B cell (primary cell): ENCODE measurements around the gene CORO2A. TPM values are rescaled to one million over a fixed set of nuclear protein-coding genes. Genes with fewer than 3 reads are reported as not detected.

Experiments
- ATAC-seq: fragments of 200-7000 bp; cut with Tn5 transposase; one replicate; pipeline ENCODE4 v1.10.0; 2021; ENCODE audit warnings: low read depth, mild to moderate bottlenecking, moderate number of reproducible peaks, moderate library complexity
- CTCF ChIA-PET: fragments of 350-600 bp; sonication (Branson Sonifier 250); formaldehyde crosslinking; loops from one replicate; lab custom pipeline; 2021; ENCODE audit warnings: antibody characterized with exemption, inconsistent platforms; lab: Charles Lee
- POLR2A ChIA-PET: fragments of 350-600 bp; sonication (Branson Sonifier 250); formaldehyde crosslinking; loops from one replicate; lab custom pipeline; 2021; ENCODE audit warnings: antibody characterized with exemption; lab: Charles Lee
- DNase-seq: peaks from one replicate; pipeline ENCODE4 v3.0.0; 2013
- H2AFZ ChIP-seq: 2 replicates; pipeline ENCODE4 v1.6.1; 2012; ENCODE audit warnings: mild to moderate bottlenecking, low read depth, low read length; ENCODE audit not compliant: insufficient read depth, poor library complexity, severe bottlenecking
- H3K27ac ChIP-seq, 2 donors: 1 replicate in 1 of 2; 2 replicates in 1 of 2; pipeline ENCODE4 v1.5.1; 2012 to 2013; ENCODE audit warnings: low read length in 2 of 2, mild to moderate bottlenecking in 2 of 2, moderate library complexity in 1 of 2
- H3K27me3 ChIP-seq, 4 experiments: fragments of 200-600 bp in 1 of 4; sonication (generic) in 1 of 4; replicated peaks in 1 of 4; 1 replicate in 2 of 4; 2 replicates in 2 of 4; pipeline versions ENCODE4 v1.6.1 to v1.7.0; 2013 to 2016; ENCODE audit warnings: low read length in 3 of 4, mild to moderate bottlenecking in 2 of 4, mixed read lengths in 1 of 4, moderate library complexity in 1 of 4; ENCODE audit not compliant: insufficient read depth in 4 of 4, control insufficient read depth in 3 of 4; ENCODE audit errors: control extremely low read depth in 1 of 4
- H3K36me3 ChIP-seq, 2 experiments: replicated peaks in 1 of 2; 1 replicate in 1 of 2; 2 replicates in 1 of 2; pipeline versions ENCODE4 v1.6.1 to v1.7.1; 2013; ENCODE audit warnings: low read length in 1 of 2; ENCODE audit not compliant: insufficient read depth in 2 of 2, control insufficient read depth in 1 of 2; ENCODE audit errors: control extremely low read depth in 1 of 2, extremely low read depth in 1 of 2
- H3K4me1 ChIP-seq, 2 donors: fragments of 200-600 bp in 1 of 2; sonication (generic) in 1 of 2; 1 replicate in 1 of 2; 2 replicates in 1 of 2; pipeline versions ENCODE4 v1.5.1 to v1.6.1; 2013 to 2017; ENCODE audit warnings: low read length in 2 of 2; ENCODE audit not compliant: control insufficient read depth in 2 of 2, insufficient read depth in 2 of 2
- H3K4me2 ChIP-seq: replicated peaks from 2 replicates; pipeline ENCODE3; 2012; ENCODE audit warnings: mild to moderate bottlenecking, low read depth, low read length; ENCODE audit not compliant: poor library complexity, severe bottlenecking
- H3K4me3 ChIP-seq, 5 experiments: fragments of 200-600 bp in 1 of 5; sonication (generic) in 1 of 5; 1 replicate in 3 of 5; 2 replicates in 2 of 5; pipeline versions ENCODE4 v1.5.1 to v1.7.0; 2011 to 2016; ENCODE audit warnings: low read length in 4 of 5, mild to moderate bottlenecking in 4 of 5, low read depth in 2 of 5, control low read depth in 1 of 5, moderate library complexity in 1 of 5; ENCODE audit not compliant: insufficient read depth in 1 of 5; ENCODE audit errors: control extremely low read depth in 1 of 5, extremely low read depth in 1 of 5
- H3K79me2 ChIP-seq: fragments of 200-600 bp; sonication (generic); one replicate; pipeline ENCODE4 v1.6.0; 2016; ENCODE audit warnings: low read length; ENCODE audit not compliant: control insufficient read depth, insufficient read depth
- H3K9ac ChIP-seq: fragments of 200-600 bp; sonication (generic); 2 replicates; pipeline ENCODE4 v1.6.1; 2017; ENCODE audit warnings: mild to moderate bottlenecking, low read length, moderate library complexity
- H3K9me3 ChIP-seq, 3 donors: one replicate each; pipeline versions ENCODE4 v1.6.1 to v1.7.1; 2013; ENCODE audit warnings: low read length in 2 of 3; ENCODE audit not compliant: control insufficient read depth in 2 of 3, insufficient read depth in 1 of 3; ENCODE audit errors: control extremely low read depth in 1 of 3
- H4K20me1 ChIP-seq: 2 replicates; pipeline ENCODE4 v1.6.0; 2012; ENCODE audit warnings: mild to moderate bottlenecking, low read length; ENCODE audit not compliant: insufficient read depth, control insufficient read depth, poor library complexity, severe bottlenecking
- H3K27ac Mint-ChIP-seq: one replicate; pipeline ENCODE4 v1.8.0; 2021; ENCODE audit warnings: mixed read lengths
- H3K27me3 Mint-ChIP-seq: one replicate; pipeline ENCODE4 v1.8.0; 2021; ENCODE audit warnings: mixed read lengths
- H3K4me1 Mint-ChIP-seq: one replicate; pipeline ENCODE4 v1.8.0; 2021; ENCODE audit warnings: mixed read lengths
- H3K4me3 Mint-ChIP-seq: one replicate; pipeline ENCODE4 v1.8.0; 2021; ENCODE audit warnings: mixed read lengths
- H3K9me3 Mint-ChIP-seq: one replicate; pipeline ENCODE4 v1.8.0; 2022; ENCODE audit warnings: mixed read lengths; ENCODE audit not compliant: insufficient read depth
- CTCF ChIP-seq: fragments of 200-600 bp; IDR thresholded peaks from one replicate; pipeline ENCODE4 v1.8.0; 2022; ENCODE audit warnings: antibody characterized with exemption, mild to moderate bottlenecking
- EZH2 ChIP-seq: IDR thresholded peaks from 2 replicates; pipeline ENCODE4 v1.6.1; 2012; ENCODE audit warnings: borderline replicate concordance, low read depth, mild to moderate bottlenecking, moderate library complexity, low read length; ENCODE audit not compliant: insufficient read depth, poor library complexity, severe bottlenecking
- WGBS: methylation state at CpG from one replicate; pipeline ENCODE4 v1.1.5; 2013; ENCODE audit warnings: missing lambda C conversion rate; ENCODE audit not compliant: insufficient coverage; 5-methylcytosine and 5-hydroxymethylcytosine counted together
- intact Hi-C: fragments of 100-400 bp; cut with micrococcal nuclease; formaldehyde crosslinking; loops from one replicate; pipeline ENCODE4 v1.10.0; 2022
- polyA plus RNA-seq: library from polyadenylated mRNA; depleted of rRNA; stranded (reverse); fragments of >200 nt; gene quantifications from 2 replicates; pipeline ENCODE4 v1.2.3, GENCODE V29; 2012
- total RNA-seq, 2 donors: library from RNA; stranded (reverse); fragments of 120-200 nt in 1 of 2; gene quantifications; 1 replicate in 1 of 2; 2 replicates in 1 of 2; pipeline versions ENCODE4 v1.2.3 to v1.2.4, GENCODE V29; 2013 to 2022

CORO2A gene
- total and polyA plus RNA-seq, 2 donors (not counting 1 experiment from before 2014, with no cell fraction given), result 1.1 to 2.0 TPM

GRCh38 chr9:98128316-98128715 is 64.1 kb downstream of the CORO2A start:
- H3K79me2 ChIP-seq, result no peaks in the 10 kb centered on the region
- Mint-ChIP-seq H3K4me1 (peaks cover 32% of the 10 kb centered on the region), H3K4me3 (no peak overlapping the region), H3K27me3 (no peaks in the 10 kb centered on the region), H3K9me3 (no peaks in the 10 kb centered on the region), H3K27ac (peak overlapping the region; percentile 80)
- no peaks in the 10 kb centered on the region for H3K27me3 ChIP-seq
- H4K20me1 ChIP-seq, result no peaks in the 10 kb centered on the region
- H3K9me3 ChIP-seq, result no peaks in the 10 kb centered on the region
- peak overlapping the region in 1 of 2 donors; percentile 34 for H3K27ac ChIP-seq
- TF ChIP-seq CTCF (no peak), EZH2 (no peak)
- DNase-seq (no peak), ATAC-seq (no peak)
- CTCF ChIA-PET, result interaction anchor here (1.3 to 2.5 kb wide), 4 partner anchors 9 to 54 kb away, joined by 5 to 11 read pairs (median 8); partner anchors contain the start of gene TRIM14
- POLR2A ChIA-PET, result interaction anchor here (1.0 kb wide), 1 partner anchor 9 kb away, joined by 4 read pairs; the partner anchor contains the start of gene TRIM14
- H3K4me3 ChIP-seq, result no peak overlapping the region
- peak overlapping the region; percentile 56 for H3K4me2 ChIP-seq
- H3K9ac ChIP-seq, result no peak overlapping the region
- H3K36me3 ChIP-seq, result no peaks in the 10 kb centered on the region
- H3K4me1 ChIP-seq, result peaks cover 20 to 34% of the 10 kb centered on the region in 2 donors
- WGBS, result 97% methylated on average over 16 of the region's 16 CpGs
- no peak overlapping the region for H2AFZ ChIP-seq
- intact Hi-C loops, result loop anchor here (2.0 kb wide), 1 partner anchor 20 kb away; no protein-coding TSS in a partner anchor

GRCh38 chr9:98127226-98127625 is 65.2 kb downstream of the CORO2A start:
- Mint-ChIP-seq H3K9me3 (no peaks in the 10 kb centered on the region), H3K27ac (no peak overlapping the region), H3K4me3 (no peak overlapping the region), H3K4me1 (peaks cover 29% of the 10 kb centered on the region), H3K27me3 (no peaks in the 10 kb centered on the region)
- no peaks in the 10 kb centered on the region for H4K20me1 ChIP-seq
- H3K27me3 ChIP-seq, result no peaks in the 10 kb centered on the region
- H3K27ac ChIP-seq, result no peak overlapping the region
- POLR2A ChIA-PET, result interaction anchor here (0.5 to 1.0 kb wide), 2 partner anchors 8 to 19 kb away, joined by 4 to 6 read pairs; partner anchors contain the start of gene TRIM14
- H2AFZ ChIP-seq, result no peak overlapping the region
- H3K4me3 ChIP-seq, result no peak overlapping the region
- CTCF ChIA-PET, result interaction anchor here (0.8 to 1.7 kb wide), 2 partner anchors 8 to 78 kb away, joined by 3 read pairs; partner anchors contain the start of gene TRIM14
- intact Hi-C loops, result no loop called here
- ATAC-seq, result no peak
- H3K9ac ChIP-seq, result no peak overlapping the region
- H3K9me3 ChIP-seq, result no peaks in the 10 kb centered on the region
- H3K4me2 ChIP-seq, result no peak overlapping the region
- no peak for DNase-seq
- no peak for TF ChIP-seq EZH2
- TF ChIP-seq CTCF, result no peak
- H3K4me1 ChIP-seq, result peaks cover 20 to 30% of the 10 kb centered on the region in 2 donors
- no peaks in the 10 kb centered on the region for H3K36me3 ChIP-seq
- 97% methylated on average over 8 of the region's 8 CpGs for WGBS
- H3K79me2 ChIP-seq, result no peaks in the 10 kb centered on the region
